ENCODE data around the gene MGAT4A. TPM values are rescaled to one million over a fixed set of nuclear protein-coding genes. Genes with fewer than 3 reads are reported as not detected.

Gene MGAT4A
- total and polyA plus RNA-seq, 9 of the 15 experiments (the other 6 are each of a cell fraction or from before 2014, with no cell fraction given) = 0.03 to 0.53 (median 0.18) TPM; not detected in 2

DNA sequence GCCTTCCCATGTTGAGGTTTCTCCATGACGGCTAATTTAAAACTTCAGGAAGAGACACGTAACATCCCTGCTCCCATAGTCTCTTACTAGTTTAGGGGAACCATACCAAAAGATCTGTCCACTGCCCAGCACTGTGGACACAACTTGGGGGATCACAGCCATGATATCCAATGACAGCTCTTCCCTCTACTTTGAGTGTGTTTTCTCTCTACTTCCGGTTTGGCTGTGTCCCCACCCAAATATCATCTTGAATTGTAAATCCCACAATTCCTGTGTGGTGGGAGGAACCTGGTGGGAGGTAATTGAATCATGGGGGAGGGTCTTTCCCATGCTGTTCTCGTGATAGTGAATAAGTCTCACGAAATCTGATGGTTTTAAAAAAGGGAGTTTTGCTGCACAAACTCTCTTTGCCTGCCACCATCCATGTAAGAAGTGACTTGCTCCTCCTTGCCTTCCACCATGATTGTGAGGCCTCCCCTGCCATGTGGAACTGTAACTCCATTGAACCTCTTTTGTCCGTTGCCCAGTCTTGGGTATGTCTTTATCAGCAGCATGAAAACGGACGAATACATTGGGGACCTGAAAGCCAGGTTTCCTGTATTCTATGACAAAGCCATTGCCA is 1.6 kb upstream of the MGAT4A start:
- no peak for FAIRE-seq
- Histone ChIP-seq H3K9ac (ENCODE audit: insufficient read depth in 1 of 2, low read depth in 2 of 2, low read length in 2 of 2) (no peak overlapping the region), H3K9me3 (replicated peaks; ENCODE audit: control insufficient read depth, insufficient read depth, low read depth, low read length) (no peaks in the 10 kb centered on the region), H3K4me2 (ENCODE audit: insufficient read depth, low read length) (no peak overlapping the region), H2AFZ (ENCODE audit: low read depth, low read length) (no peak overlapping the region), H3K9me1 (ENCODE audit: control insufficient read depth, insufficient read depth, low read length) (no peaks in the 10 kb centered on the region), H4K20me1 (replicated peaks; ENCODE audit: control insufficient read depth, insufficient read depth, low read length) (no peaks in the 10 kb centered on the region), H3K79me2 (ENCODE audit: control insufficient read depth, insufficient read depth, low read length) (no peaks in the 10 kb centered on the region), H3K4me1 (replicated peaks in 1 of 2; ENCODE audit: control insufficient read depth in 2 of 2, insufficient read depth in 2 of 2, low read length in 2 of 2) (peaks cover 0 to 14% of the 10 kb centered on the region in 2 experiments; a peak in 3 of 5 replicates), H3K27ac (ENCODE audit: extremely low read depth, low read depth, low read length) (no peak overlapping the region), H3K36me3 (ENCODE audit: control insufficient read depth, insufficient read depth, low read length) (no peaks in the 10 kb centered on the region), H3K27me3 (ENCODE audit: control insufficient read depth in 2 of 2, insufficient read depth in 2 of 2, low read length in 2 of 2) (peaks cover 8 to 15% of the 10 kb centered on the region in 2 experiments), H3K4me3 (no peak overlapping the region)
- intact Hi-C loops (cut with micrococcal nuclease) = no loop called here
- BruUV-seq (replicated peaks) = no TSS peak
- POLR2A ChIA-PET = interaction anchor here (1.1 kb wide), 1 partner anchor 125 kb away, joined by 3 read pairs; no protein-coding TSS in a partner anchor
- DNase-seq (ENCODE audit: extremely low read depth in 1 of 4, low spot score in 3 of 4) = no peak
- CTCF ChIA-PET (ENCODE audit: low intra/inter-chr PET ratio) = no interaction called here
- ATAC-seq = no peak
- in situ Hi-C loops (cut with MboI) = no loop called here
- 23% methylated on average over 7 of the region's 8 CpGs for WGBS (ENCODE audit: insufficient coverage, low coverage, missing lambda C conversion rate)
- TF ChIP-seq CHD1 (IDR thresholded peaks at IDR 0.05; ENCODE audit: low read length) (no peak), ZNF431 (CRISPR knock-in tag; IDR thresholded peaks at IDR 0.05) (peak; percentile 77)

DNA sequence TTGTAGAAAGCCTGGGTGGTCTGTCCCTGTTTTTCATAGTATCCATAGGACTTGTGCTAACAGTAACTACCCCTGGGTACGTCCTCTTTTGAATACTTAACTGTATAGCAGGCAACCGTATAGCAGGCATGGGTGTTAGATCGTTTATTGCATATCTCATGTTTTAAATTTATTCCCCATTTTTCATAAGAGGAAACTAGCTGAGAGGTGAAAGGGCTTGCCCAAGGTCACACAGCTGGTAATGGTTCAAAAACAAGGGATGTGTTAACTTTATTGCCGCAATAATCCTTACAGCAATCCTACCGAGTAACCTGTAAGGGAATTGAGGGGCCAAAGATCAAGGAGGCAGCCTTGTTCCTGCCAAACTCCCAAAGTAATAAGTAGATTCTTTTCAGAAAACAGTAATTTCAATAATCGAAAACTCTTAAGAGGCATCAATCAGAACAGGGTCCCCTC is 990 bp upstream of the MGAT4A start:
- H3K9me1 ChIP-seq (ENCODE audit: control insufficient read depth, insufficient read depth, low read length) = no peaks in the 10 kb centered on the region
- in situ Hi-C loops (cut with MboI) = no loop called here
- no peak for DNase-seq (ENCODE audit: extremely low read depth in 1 of 4, low spot score in 3 of 4)
- POLR2A ChIA-PET = interaction anchor here (1.1 kb wide), 1 partner anchor 124 kb away, joined by 3 read pairs; no protein-coding TSS in a partner anchor
- H3K27ac ChIP-seq (ENCODE audit: extremely low read depth, low read depth, low read length) = no peak overlapping the region
- H4K20me1 ChIP-seq (replicated peaks; ENCODE audit: control insufficient read depth, insufficient read depth, low read length) = no peaks in the 10 kb centered on the region
- CTCF ChIA-PET (ENCODE audit: low intra/inter-chr PET ratio) = no interaction called here
- H3K4me2 ChIP-seq (ENCODE audit: insufficient read depth, low read length) = no peak overlapping the region
- intact Hi-C loops (cut with micrococcal nuclease) = no loop called here
- H3K9ac ChIP-seq (ENCODE audit: insufficient read depth in 1 of 2, low read depth in 2 of 2, low read length in 2 of 2) = no peak overlapping the region
- no peak overlapping the region for H2AFZ ChIP-seq (ENCODE audit: low read depth, low read length)
- no peaks in the 10 kb centered on the region for H3K79me2 ChIP-seq (ENCODE audit: control insufficient read depth, insufficient read depth, low read length)
- FAIRE-seq = no peak
- BruUV-seq (replicated peaks) = no TSS peak
- no peaks in the 10 kb centered on the region for H3K9me3 ChIP-seq (replicated peaks; ENCODE audit: control insufficient read depth, insufficient read depth, low read depth, low read length)
- H3K36me3 ChIP-seq (ENCODE audit: control insufficient read depth, insufficient read depth, low read length) = no peaks in the 10 kb centered on the region
- H3K4me1 ChIP-seq (replicated peaks in 1 of 2; ENCODE audit: control insufficient read depth in 2 of 2, insufficient read depth in 2 of 2, low read length in 2 of 2) = peaks cover 0 to 14% of the 10 kb centered on the region in 2 experiments; a peak in 3 of 5 replicates
- no peak for ATAC-seq
- H3K27me3 ChIP-seq (ENCODE audit: control insufficient read depth in 2 of 2, insufficient read depth in 2 of 2, low read length in 2 of 2) = peaks cover 13 to 15% of the 10 kb centered on the region in 2 experiments
- H3K4me3 ChIP-seq = no peak overlapping the region
- WGBS (ENCODE audit: insufficient coverage, low coverage, missing lambda C conversion rate) = 30% methylated on average over 6 of the region's 6 CpGs
- TF ChIP-seq BACH1 (tag; IDR thresholded peaks at IDR 0.05) (no peak), THRAP3 (IDR thresholded peaks at IDR 0.05; ENCODE audit: borderline replicate concordance) (no peak), CREM (IDR thresholded peaks at IDR 0.05; ENCODE audit: low read depth) (no peak), HCFC1 (IDR thresholded peaks at IDR 0.05; ENCODE audit: low read depth, low read length) (no peak), ARID3B (CRISPR knock-in tag; IDR thresholded peaks at IDR 0.05; ENCODE audit: borderline replicate concordance) (no peak), ILK (tag; IDR thresholded peaks at IDR 0.05; ENCODE audit: borderline replicate concordance, low read depth) (no peak), ELF1 (tag; IDR thresholded peaks at IDR 0.05) (no peak), IFI16 (CRISPR knock-in tag; IDR thresholded peaks at IDR 0.05) (no peak), ZNF408 (CRISPR knock-in tag; IDR thresholded peaks at IDR 0.05; ENCODE audit: low read depth) (no peak)
- TF ChIP-seq, protein P1, sequence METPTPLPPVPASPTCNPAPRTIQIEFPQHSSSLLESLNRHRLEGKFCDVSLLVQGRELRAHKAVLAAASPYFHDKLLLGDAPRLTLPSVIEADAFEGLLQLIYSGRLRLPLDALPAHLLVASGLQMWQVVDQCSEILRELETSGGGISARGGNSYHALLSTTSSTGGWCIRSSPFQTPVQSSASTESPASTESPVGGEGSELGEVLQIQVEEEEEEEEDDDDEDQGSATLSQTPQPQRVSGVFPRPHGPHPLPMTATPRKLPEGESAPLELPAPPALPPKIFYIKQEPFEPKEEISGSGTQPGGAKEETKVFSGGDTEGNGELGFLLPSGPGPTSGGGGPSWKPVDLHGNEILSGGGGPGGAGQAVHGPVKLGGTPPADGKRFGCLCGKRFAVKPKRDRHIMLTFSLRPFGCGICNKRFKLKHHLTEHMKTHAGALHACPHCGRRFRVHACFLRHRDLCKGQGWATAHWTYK (CRISPR knock-in tag; IDR thresholded peaks at IDR 0.05) = no peak

Data from K562 (cell line).